Motor neuron (in vitro differentiated cells): ENCODE data around the gene NTNG1. TPM values are rescaled to one million over a fixed set of nuclear protein-coding genes. Genes with fewer than 3 reads are reported as not detected.
"Not testable (repeated sequence)": the region's sequence is repeated elsewhere in the genome, so short reads cannot be mapped to it uniquely, and the experiment has no call there.

Experiments
- ATAC-seq, 8 experiments: fragments of 200-7000 bp; cut with Tn5 transposase; replicated peaks in 6 of 8; 2 replicates each; pipeline ENCODE4 v1.8.0; 2021; ENCODE audit warnings: mild to moderate bottlenecking in 8 of 8, moderate library complexity in 8 of 8
- H3K27ac ChIP-seq, 2 donors: fragments of 250-450 bp; sonication (Bioruptor Pico); 2 replicates each; pipeline ENCODE4 v1.9.0; 2021; ENCODE audit warnings: antibody characterized with exemption in 2 of 2, mild to moderate bottlenecking in 2 of 2, moderate library complexity in 1 of 2
- H3K4me1 ChIP-seq, 2 donors: fragments of 250-450 bp; sonication (Bioruptor Pico); replicated peaks in 1 of 2; 2 replicates each; pipeline ENCODE4 v1.6.1; 2021; ENCODE audit warnings: antibody characterized with exemption in 2 of 2, mild to moderate bottlenecking in 2 of 2, moderate library complexity in 1 of 2
- H3K4me3 ChIP-seq, 5 donors: fragments of 250-450 bp; sonication (Bioruptor Pico); 2 replicates each; pipeline ENCODE4 v1.9.0; 2021; ENCODE audit warnings: antibody characterized with exemption in 5 of 5, mild to moderate bottlenecking in 5 of 5, moderate library complexity in 4 of 5
- WGBS, 10 experiments: fragments of 450-650 bp; shearing (Covaris generic); methylation state at CpG; one replicate each; pipeline ENCODE4 v1.0.0; 2022; 5-methylcytosine and 5-hydroxymethylcytosine counted together
- in situ Hi-C, 9 experiments: fragments of 400-800 bp; cut with MboI; loops; one replicate each; pipeline ENCODE4 v1.15.0; 2021; ENCODE audit warnings: low sequenced_read_pairs in 9 of 9, low pct_unique_long_range_greater_than_20kb in 2 of 9; ENCODE audit not compliant: unreplicated experiment in 9 of 9
- total RNA-seq, 8 experiments: library from RNA; unstranded; fragments of 300-600 nt; gene quantifications; 2 replicates each; pipeline versions ENCODE4 v1.2.3 to v1.2.4, GENCODE V29; 2022

The NTNG1 gene
- total RNA-seq, 8 experiments from 2014 or later = 3.7 to 54.8 (median 18.5) TPM

- Histone ChIP-seq H3K4me1 (peaks cover 64 to 87% of the 10 kb centered on the region in 2 donors), H3K4me3 (peak overlapping the region in 2 of 5 donors; percentile 2 to 10), H3K27ac (no peak overlapping the region)
- peak in 5 of 8 experiments; percentile 9 to 49 (median 19) for ATAC-seq
- WGBS, 10 experiments = 50 to 100% (median 86%) methylated on average over 1 of the region's 1 CpG; no CpG with 5 or more reads in 4 of the 10 experiments
- in situ Hi-C loops = loop anchor here in 3 of 9 experiments (25.0 kb wide), 3 partner anchors 87 to 387 kb away; no protein-coding TSS in a partner anchor
Observed at GRCh38 chr1:107149946-107150345, 9.1 kb downstream of the NTNG1 start.

DNA sequence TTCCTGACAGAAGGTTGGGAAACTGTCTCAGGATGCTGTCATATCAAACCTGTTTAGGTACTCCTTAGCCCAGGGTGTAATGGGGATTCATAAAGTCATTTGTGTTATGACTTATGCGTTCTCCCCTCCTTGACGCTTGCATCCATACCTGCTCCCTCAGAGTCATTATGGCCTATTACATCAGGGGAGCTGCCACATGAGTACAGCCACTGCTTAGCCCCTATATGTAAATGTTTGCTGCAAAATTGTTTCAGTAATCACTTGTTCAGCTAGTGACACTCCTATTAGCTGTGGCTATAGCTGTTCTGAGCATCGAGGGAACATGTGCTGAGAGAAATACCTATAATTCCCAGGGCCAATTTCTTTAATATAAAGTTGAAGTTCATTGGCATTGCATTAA lies 10.5 kb downstream of the NTNG1 start:
- no peak overlapping the region for H3K4me3 ChIP-seq
- peak in 5 of 8 experiments; percentile 21 to 62 (median 40) for ATAC-seq
- H3K4me1 ChIP-seq = peaks cover 58 to 74% of the 10 kb centered on the region in 2 donors
- WGBS, 10 experiments = 46 to 100% (median 80%) methylated on average over 1 to 3 of the region's 3 CpGs; no CpG with 5 or more reads in 2 of the 10 experiments
- no peak overlapping the region for H3K27ac ChIP-seq
- in situ Hi-C loops = no loop called here

GRCh38 chr1:107152395-107152794 lies 11.6 kb downstream of the NTNG1 start:
- Histone ChIP-seq H3K4me1 (peaks cover 54 to 63% of the 10 kb centered on the region in 2 donors), H3K4me3 (no peak overlapping the region), H3K27ac (no peak overlapping the region)
- 33 to 89% (median 70%) methylated on average over 2 to 4 of the region's 4 CpGs for WGBS, 10 experiments
- in situ Hi-C loops = no loop called here
- no peak for ATAC-seq

GRCh38 chr1:107153014-107153413 lies 12.2 kb downstream of the NTNG1 start:
- no peak for ATAC-seq
- 67 to 100% (median 94%) methylated on average over 1 to 2 of the region's 2 CpGs for WGBS, 10 experiments
- Histone ChIP-seq H3K4me3 (no peak overlapping the region), H3K27ac (no peak overlapping the region), H3K4me1 (peaks cover 49 to 63% of the 10 kb centered on the region in 2 donors)
- in situ Hi-C loops = no loop called here

DNA sequence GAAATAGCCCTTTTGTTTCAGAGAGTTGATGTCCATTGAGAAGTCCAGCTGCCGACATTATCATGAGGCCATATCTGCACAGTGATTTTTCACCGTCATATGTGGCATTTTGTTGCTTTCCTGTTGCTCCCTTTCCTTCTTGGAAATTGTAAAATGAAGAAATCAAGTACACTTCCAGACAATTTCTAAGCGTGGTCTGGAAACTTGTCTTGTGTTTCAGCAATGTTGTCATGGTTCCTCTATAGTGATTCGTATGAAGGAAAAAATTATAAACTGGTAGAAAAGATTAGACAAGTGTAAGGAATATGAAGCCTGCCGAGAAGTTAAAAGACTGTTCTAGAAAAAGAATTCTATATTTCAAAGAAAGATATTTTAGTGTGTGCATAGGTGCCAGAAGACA lies 17.7 kb downstream of the NTNG1 start:
- in situ Hi-C loops = no loop called here
- no peak for ATAC-seq
- peaks cover 21 to 24% of the 10 kb centered on the region in 2 donors for H3K4me1 ChIP-seq
- no peak overlapping the region for H3K27ac ChIP-seq
- no peak overlapping the region for H3K4me3 ChIP-seq
- WGBS, 10 experiments = 54 to 97% (median 90%) methylated on average over 2 to 5 of the region's 5 CpGs

DNA sequence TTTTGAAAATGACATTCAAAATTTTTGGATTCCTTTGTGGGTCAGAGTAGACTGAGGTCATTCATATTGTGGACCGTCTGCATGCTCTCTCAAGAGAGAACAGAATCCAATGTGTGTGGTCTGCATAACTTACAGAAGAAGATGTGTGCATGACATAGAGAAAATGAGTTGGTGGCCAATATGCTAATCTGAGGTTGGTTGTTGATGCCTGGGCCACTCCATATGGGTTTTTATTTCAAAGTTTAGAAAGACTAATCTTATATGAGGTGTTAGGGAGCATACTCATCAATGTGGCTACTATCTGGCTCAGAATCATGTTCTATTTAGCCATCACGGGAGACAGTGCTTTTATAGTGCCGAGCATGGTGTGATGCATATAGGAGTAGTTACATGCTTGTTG lies 18.2 kb downstream of the NTNG1 start:
- peaks cover 17 to 22% of the 10 kb centered on the region in 2 donors for H3K4me1 ChIP-seq
- ATAC-seq = peak in 3 of 8 experiments; percentile 32 to 47 (median 38)
- H3K27ac ChIP-seq = no peak overlapping the region
- H3K4me3 ChIP-seq = no peak overlapping the region
- WGBS, 10 experiments = 25 to 100% (median 93%) methylated on average over 2 to 3 of the region's 3 CpGs; no CpG with 5 or more reads in 2 of the 10 experiments
- in situ Hi-C loops = no loop called here

GRCh38 chr1:107162745-107163144 lies 21.9 kb downstream of the NTNG1 start:
- in situ Hi-C loops = no loop called here
- H3K4me3 ChIP-seq = no peak overlapping the region
- peaks cover 14 to 18% of the 10 kb centered on the region in 2 donors for H3K4me1 ChIP-seq
- no peak overlapping the region for H3K27ac ChIP-seq
- WGBS, 10 experiments = 88 to 100% (median 100%) methylated on average over 1 of the region's 1 CpG; no CpG with 5 or more reads in 2 of the 10 experiments
- ATAC-seq = peak in 4 of 8 experiments; percentile 28 to 47 (median 42)

DNA sequence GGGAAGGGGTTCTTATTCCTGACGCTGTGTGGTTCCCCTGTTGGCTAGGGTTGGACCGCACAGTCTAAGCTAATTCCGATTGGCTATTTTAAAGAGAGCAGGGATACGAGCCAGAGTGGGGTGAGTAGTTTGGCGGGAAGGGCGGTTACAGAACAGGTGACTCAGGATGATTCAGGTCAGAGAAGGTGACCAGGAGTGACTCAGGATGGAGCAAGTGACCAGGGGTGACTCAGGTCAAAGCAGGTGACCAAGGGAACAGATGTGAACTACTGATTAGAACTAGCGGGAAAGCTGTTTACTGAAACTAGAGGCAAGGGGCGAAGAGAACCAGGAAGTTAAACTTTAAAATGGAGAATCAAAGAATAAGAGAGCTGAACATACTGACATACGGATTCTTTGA lies 24.1 kb downstream of the NTNG1 start:
- H3K4me3 ChIP-seq, in situ Hi-C loops, H3K4me1 ChIP-seq, ATAC-seq, H3K27ac ChIP-seq: not testable (repeated sequence)
- WGBS, 10 experiments = 85 to 100% (median 95%) methylated on average over 4 to 9 of the region's 9 CpGs; no CpG with 5 or more reads in 1 of the 10 experiments

GRCh38 chr1:107169615-107170014 lies 28.8 kb downstream of the NTNG1 start:
- peak in 5 of 8 experiments; percentile 47 to 65 (median 52) for ATAC-seq
- Histone ChIP-seq H3K4me1 (peaks cover under 1 to 19% of the 10 kb centered on the region in 2 donors), H3K4me3 (no peak overlapping the region), H3K27ac (no peak overlapping the region)
- in situ Hi-C loops = no loop called here
- WGBS, 10 experiments = 17 to 100% (median 92%) methylated on average over 1 to 3 of the region's 3 CpGs; no CpG with 5 or more reads in 2 of the 10 experiments

DNA sequence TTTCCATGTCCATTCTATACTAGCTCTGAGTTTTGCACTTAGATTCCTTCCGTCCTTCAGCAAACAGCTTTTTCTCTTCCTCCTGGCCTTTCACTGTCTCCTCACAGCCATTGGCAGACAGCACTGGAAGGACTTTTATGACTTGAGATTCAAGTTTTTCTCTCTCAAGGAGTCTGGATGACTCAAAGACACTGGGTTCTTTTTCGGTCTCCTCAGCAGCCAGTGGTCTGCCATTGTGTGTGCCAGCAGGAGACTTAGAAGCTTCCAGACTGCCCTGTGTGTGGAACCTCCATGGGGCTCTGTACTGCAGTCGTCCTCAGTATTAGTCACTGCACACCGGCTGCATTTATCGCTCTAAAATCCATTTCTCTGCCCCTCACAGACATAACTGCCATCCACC lies 30.5 kb downstream of the NTNG1 start:
- Histone ChIP-seq H3K27ac (no peak overlapping the region), H3K4me3 (no peak overlapping the region), H3K4me1 (peaks cover 15 to 34% of the 10 kb centered on the region in 2 donors)
- peak in 5 of 8 experiments; percentile 53 to 71 (median 64) for ATAC-seq
- in situ Hi-C loops = no loop called here
- 67 to 88% (median 82%) methylated on average over 1 to 5 of the region's 5 CpGs; no CpG with 5 or more reads in 1 of the 10 experiments for WGBS, 10 experiments

DNA sequence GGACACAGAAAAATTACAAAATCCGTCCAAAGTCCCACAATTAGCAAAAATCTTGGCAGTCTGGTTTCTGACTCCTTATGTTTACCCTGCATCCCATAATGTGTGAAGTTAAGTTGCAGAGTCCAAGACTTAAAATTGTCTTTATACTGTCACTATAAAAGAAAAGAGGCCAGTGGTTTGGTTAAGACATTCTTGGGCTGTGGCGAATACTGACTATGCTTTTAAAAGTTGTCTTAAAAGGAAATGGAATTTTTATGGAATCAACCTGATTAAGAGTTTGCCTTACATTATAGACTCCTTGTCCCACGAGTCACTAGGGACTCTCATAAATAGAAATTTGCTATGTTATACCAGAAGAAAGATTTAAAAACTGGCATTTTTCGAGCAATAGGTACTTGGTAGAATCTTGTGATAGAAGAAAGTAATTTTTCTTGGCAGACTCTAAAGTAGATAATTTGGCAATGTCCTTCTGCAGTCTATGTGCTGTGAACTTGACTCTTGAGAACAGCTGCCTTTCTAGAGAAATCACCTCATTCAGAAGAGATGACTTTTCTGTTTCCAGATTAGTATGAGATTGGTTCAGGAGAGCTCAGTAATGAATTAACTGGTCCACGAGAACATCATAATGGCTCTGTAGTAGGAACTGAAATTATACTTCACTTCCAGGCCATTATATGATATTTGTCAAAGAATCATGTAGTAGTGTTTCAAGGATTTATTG lies 31.8 kb downstream of the NTNG1 start:
- in situ Hi-C loops = no loop called here
- no peak overlapping the region for H3K27ac ChIP-seq
- 70 to 97% (median 92%) methylated on average over 4 to 5 of the region's 5 CpGs; no CpG with 5 or more reads in 1 of the 10 experiments for WGBS, 10 experiments
- H3K4me3 ChIP-seq = no peak overlapping the region
- no peak for ATAC-seq
- peaks cover 15 to 38% of the 10 kb centered on the region in 2 donors for H3K4me1 ChIP-seq

- Histone ChIP-seq H3K27ac (peak overlapping the region in 1 of 2 donors; percentile 63), H3K4me1 (peaks cover 15 to 43% of the 10 kb centered on the region in 2 donors), H3K4me3 (no peak overlapping the region)
- peak in 7 of 8 experiments; percentile 32 to 80 (median 72) for ATAC-seq
- in situ Hi-C loops = no loop called here
- 0 to 60% (median 13%) methylated on average over 1 of the region's 1 CpG; no CpG with 5 or more reads in 3 of the 10 experiments for WGBS, 10 experiments
Observed at GRCh38 chr1:107175102-107175909, 34.5 kb downstream of the NTNG1 start.
